HFFc6 (cell line): Measurements from ENCODE around the gene JPH2. TPM values are rescaled to one million over a fixed set of nuclear protein-coding genes. Genes with fewer than 3 reads are reported as not detected.

Experiments used
- DNase-seq: peaks from one replicate; pipeline ENCODE4 v3.0.0-alpha.2; 2018
- H3K27ac Mint-ChIP-seq: 2 replicates; pipeline ENCODE4 v1.8.0; 2020; ENCODE audit warnings: mild to moderate bottlenecking, mixed read lengths
- H3K27me3 Mint-ChIP-seq: 2 replicates; pipeline ENCODE4 v1.8.0; 2021; ENCODE audit warnings: mild to moderate bottlenecking, moderate library complexity, mixed read lengths; ENCODE audit not compliant: insufficient read depth
- H3K36me3 Mint-ChIP-seq: 2 replicates; pipeline ENCODE4 v1.8.0; 2021; ENCODE audit warnings: low read depth, mixed read lengths
- H3K4me1 Mint-ChIP-seq: 2 replicates; pipeline ENCODE4 v1.8.0; 2020; ENCODE audit warnings: low read depth, mixed read lengths
- H3K4me3 Mint-ChIP-seq: 2 replicates; pipeline ENCODE4 v1.8.0; 2020; ENCODE audit warnings: mild to moderate bottlenecking, moderate library complexity, mixed read lengths
- H3K9me3 Mint-ChIP-seq: 2 replicates; pipeline ENCODE4 v1.8.0; 2020; ENCODE audit warnings: mild to moderate bottlenecking, mixed read lengths
- total RNA-seq, 6 experiments: library from RNA; stranded (reverse); fragmentation: NEBNext Ultra II Directional; extraction: Animal tissue kit (Norgen Biotek cat#: 25700); gene quantifications; 2 replicates in 1 of 6; 3 replicates in 5 of 6; pipeline ENCODE4 v1.2.3, GENCODE V29; 2021
- TF ChIP-seq, protein P1 (sequence below): fragments of 200-600 bp; sonication (generic); IDR thresholded peaks from 2 replicates; pipeline ENCODE4 v1.5.0; 2021; ENCODE audit warnings: antibody characterized with exemption, mild to moderate bottlenecking

The JPH2 gene
- total RNA-seq, 6 experiments from 2014 or later: 9.7 to 14.4 (median 13.5) TPM

DNA sequence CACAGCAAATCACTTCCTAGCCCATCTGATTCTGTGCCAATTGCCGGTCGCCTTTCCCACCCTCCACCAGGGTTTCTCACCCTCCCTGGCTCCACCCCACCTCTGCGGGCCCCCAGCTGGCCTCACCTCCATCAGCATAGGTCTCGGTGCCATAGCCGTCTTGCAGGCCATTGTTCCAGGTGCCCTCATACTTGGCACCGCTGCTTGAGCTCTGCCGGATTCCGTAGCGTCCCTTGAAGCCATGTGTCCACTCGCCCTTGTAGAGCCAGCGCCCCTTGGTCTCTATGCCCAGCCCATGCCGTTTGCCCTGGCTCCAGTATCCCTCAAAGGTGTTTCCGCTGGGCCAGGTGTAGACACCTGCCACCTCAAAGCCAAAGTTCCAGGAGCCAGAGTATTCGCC lies 787 bp downstream of the JPH2 start:
- DNase-seq: no peak
- TF ChIP-seq, protein P1, sequence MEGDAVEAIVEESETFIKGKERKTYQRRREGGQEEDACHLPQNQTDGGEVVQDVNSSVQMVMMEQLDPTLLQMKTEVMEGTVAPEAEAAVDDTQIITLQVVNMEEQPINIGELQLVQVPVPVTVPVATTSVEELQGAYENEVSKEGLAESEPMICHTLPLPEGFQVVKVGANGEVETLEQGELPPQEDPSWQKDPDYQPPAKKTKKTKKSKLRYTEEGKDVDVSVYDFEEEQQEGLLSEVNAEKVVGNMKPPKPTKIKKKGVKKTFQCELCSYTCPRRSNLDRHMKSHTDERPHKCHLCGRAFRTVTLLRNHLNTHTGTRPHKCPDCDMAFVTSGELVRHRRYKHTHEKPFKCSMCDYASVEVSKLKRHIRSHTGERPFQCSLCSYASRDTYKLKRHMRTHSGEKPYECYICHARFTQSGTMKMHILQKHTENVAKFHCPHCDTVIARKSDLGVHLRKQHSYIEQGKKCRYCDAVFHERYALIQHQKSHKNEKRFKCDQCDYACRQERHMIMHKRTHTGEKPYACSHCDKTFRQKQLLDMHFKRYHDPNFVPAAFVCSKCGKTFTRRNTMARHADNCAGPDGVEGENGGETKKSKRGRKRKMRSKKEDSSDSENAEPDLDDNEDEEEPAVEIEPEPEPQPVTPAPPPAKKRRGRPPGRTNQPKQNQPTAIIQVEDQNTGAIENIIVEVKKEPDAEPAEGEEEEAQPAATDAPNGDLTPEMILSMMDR: no peak
- H3K36me3 Mint-ChIP-seq: 0 out of 2 replicates have a peak, but pooled peaks cover 5% of the 10 kb centered on the region
- no peaks in the 10 kb centered on the region for H3K27me3 Mint-ChIP-seq
- H3K4me1 Mint-ChIP-seq: peaks cover 83% of the 10 kb centered on the region
- peak overlapping the region; percentile 89 for H3K4me3 Mint-ChIP-seq
- H3K9me3 Mint-ChIP-seq: no peaks in the 10 kb centered on the region
- H3K27ac Mint-ChIP-seq: no peak overlapping the region; the same call in 1 of the 2 replicates

- no peak overlapping the region for H3K27ac Mint-ChIP-seq
Measured at GRCh38 chr20:44185574-44185973, 1.4 kb downstream of the JPH2 start.

DNA sequence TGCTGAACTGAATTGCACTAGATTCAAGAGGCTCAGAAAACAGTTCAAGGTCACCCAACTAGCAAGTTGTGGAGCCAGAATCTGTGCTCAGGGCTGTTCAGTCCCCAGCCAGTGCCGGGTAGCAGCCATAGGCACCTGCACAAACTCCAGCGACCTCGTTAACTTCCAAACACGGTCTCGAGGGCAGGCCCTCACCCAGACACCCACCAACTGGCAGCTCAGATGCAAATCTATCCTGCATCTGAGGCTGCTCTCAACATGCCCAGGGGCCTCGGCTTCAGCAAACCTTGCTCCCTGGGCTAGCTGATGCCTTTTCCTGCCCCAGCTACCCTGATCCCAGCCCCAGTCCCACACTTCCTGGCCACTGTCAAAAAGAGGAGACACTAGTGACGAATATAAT lies 3.7 kb downstream of the JPH2 start:
- H3K27ac Mint-ChIP-seq: no peak overlapping the region
- no peak overlapping the region for H3K4me3 Mint-ChIP-seq
- no peak for DNase-seq
- peaks cover 84% of the 10 kb centered on the region for H3K4me1 Mint-ChIP-seq
- H3K9me3 Mint-ChIP-seq: no peaks in the 10 kb centered on the region
- H3K36me3 Mint-ChIP-seq: 0 out of 2 replicates have a peak, but pooled peaks cover 5% of the 10 kb centered on the region
- TF ChIP-seq, protein P1: no peak
- H3K27me3 Mint-ChIP-seq: no peaks in the 10 kb centered on the region

More at GRCh38 chr20:44185574-44185973, 1.4 kb downstream of the JPH2 start:
- no peaks in the 10 kb centered on the region for H3K27me3 Mint-ChIP-seq
- H3K4me1 Mint-ChIP-seq: peaks cover 85% of the 10 kb centered on the region
- no peaks in the 10 kb centered on the region for H3K9me3 Mint-ChIP-seq
- H3K4me3 Mint-ChIP-seq: peak overlapping the region; percentile 89
- no peak for DNase-seq
- TF ChIP-seq, protein P1: no peak
- H3K36me3 Mint-ChIP-seq: 0 out of 2 replicates have a peak, but pooled peaks cover 5% of the 10 kb centered on the region

DNA sequence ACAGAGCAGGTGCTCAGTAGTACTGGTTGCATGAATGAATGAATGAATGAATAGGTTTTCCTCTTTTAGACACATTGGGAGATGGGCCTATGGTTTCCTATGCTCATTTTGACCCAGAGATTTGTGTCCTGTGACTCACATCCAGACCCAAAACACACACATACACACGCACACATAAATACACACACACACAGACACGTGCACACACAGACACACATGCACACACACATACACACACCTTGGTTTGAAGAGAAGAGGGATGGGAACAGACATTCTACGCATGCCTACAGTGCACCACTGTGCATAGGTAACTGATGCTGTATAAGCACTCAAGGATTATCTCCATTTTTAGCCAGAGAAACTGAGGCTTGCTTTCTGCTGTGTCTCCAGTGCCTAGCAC lies 4.1 kb downstream of the JPH2 start:
- Mint-ChIP-seq H3K27ac (no peak overlapping the region), H3K4me1 (peaks cover 83% of the 10 kb centered on the region), H3K9me3 (no peaks in the 10 kb centered on the region), H3K36me3 (0 out of 2 replicates have a peak, but pooled peaks cover 5% of the 10 kb centered on the region), H3K4me3 (no peak overlapping the region), H3K27me3 (no peaks in the 10 kb centered on the region)
- DNase-seq: no peak
- TF ChIP-seq, protein P1: no peak

GRCh38 chr20:44182135-44182765 lies 4.7 kb downstream of the JPH2 start:
- no peak for DNase-seq
- Mint-ChIP-seq H3K27ac (no peak overlapping the region), H3K9me3 (no peaks in the 10 kb centered on the region), H3K27me3 (no peaks in the 10 kb centered on the region), H3K4me1 (peaks cover 82% of the 10 kb centered on the region), H3K36me3 (0 out of 2 replicates have a peak, but pooled peaks cover 5% of the 10 kb centered on the region), H3K4me3 (no peak overlapping the region)
- TF ChIP-seq, protein P1: no peak
